SK-N-SH (cell line): ENCODE measurements around the gene NELFE. TPM values are rescaled to one million over a fixed set of nuclear protein-coding genes. Genes with fewer than 3 reads are reported as not detected.

Experiments
- CTCF ChIA-PET: fragments of 300-600, 350-600 bp; formaldehyde crosslinking; extraction: SDS; loops from one replicate; lab custom pipeline; 2021; lab: Yijun Ruan, JAX
- POLR2A ChIA-PET: fragments of 350-600 bp; sonication (Branson Sonifier 250); formaldehyde crosslinking; extraction: SDS; loops from one replicate; lab custom pipeline; 2020; ENCODE audit warnings: antibody characterized with exemption, inconsistent platforms; lab: Yijun Ruan, JAX
- DNase-seq: peaks from one replicate; pipeline ENCODE4 v3.0.0; 2012
- H2AFZ ChIP-seq: fragments of 200-600 bp; sonication (generic); 2 replicates; pipeline ENCODE4 v1.8.1; 2016; ENCODE audit warnings: antibody characterized with exemption, mild to moderate bottlenecking, low read depth
- H3F3A ChIP-seq: fragments of 200-600 bp; sonication (generic); replicated peaks from 2 replicates; pipeline ENCODE3; 2016; ENCODE audit warnings: antibody characterized with exemption, mild to moderate bottlenecking; ENCODE audit not compliant: insufficient read depth
- H3K27ac ChIP-seq, 2 experiments: fragments of 200-500 bp in 1 of 2; fragments of 200-600 bp in 1 of 2; sonication (Bioruptor generic) in 1 of 2; sonication (generic), shearing (Covaris generic) in 1 of 2; 2 replicates each; pipeline versions ENCODE4 v1.5.1 to v1.6.1; 2014 to 2016; ENCODE audit warnings: low read depth in 2 of 2, inconsistent platforms in 1 of 2, low read length in 1 of 2, mild to moderate bottlenecking in 1 of 2, mixed read lengths in 1 of 2
- H3K27me3 ChIP-seq: fragments of 200-600 bp; sonication (generic), shearing (Covaris generic); 2 replicates; pipeline ENCODE4 v1.6.1; 2016; ENCODE audit warnings: mixed run types; ENCODE audit not compliant: insufficient read depth
- H3K36me3 ChIP-seq, 2 experiments: fragments of 200-500 bp in 1 of 2; fragments of 200-600 bp in 1 of 2; sonication (Bioruptor generic) in 1 of 2; sonication (generic) in 1 of 2; replicated peaks in 1 of 2; 2 replicates each; pipeline versions ENCODE3 to v1.5.1; 2014 to 2016; ENCODE audit warnings: low read length in 1 of 2, mild to moderate bottlenecking in 1 of 2; ENCODE audit not compliant: insufficient read depth in 2 of 2, control insufficient read depth in 1 of 2
- H3K4me1 ChIP-seq, 2 experiments: fragments of 200-500 bp in 1 of 2; fragments of 200-600 bp in 1 of 2; sonication (Bioruptor generic) in 1 of 2; sonication (generic), shearing (Covaris generic) in 1 of 2; 2 replicates each; pipeline versions ENCODE4 v1.5.1 to v1.6.1; 2014 to 2016; ENCODE audit warnings: low read depth in 1 of 2, low read length in 1 of 2, mixed run types in 1 of 2; ENCODE audit not compliant: insufficient read depth in 2 of 2, control insufficient read depth in 1 of 2
- H3K4me2 ChIP-seq: fragments of 200-600 bp; sonication (generic), shearing (Covaris generic); 2 replicates; pipeline ENCODE4 v1.6.1; 2017; ENCODE audit warnings: mixed run types
- H3K4me3 ChIP-seq, 2 experiments: fragments of 200-500 bp in 1 of 2; fragments of 200-600 bp in 1 of 2; sonication (Bioruptor generic) in 1 of 2; sonication (generic), shearing (Covaris generic) in 1 of 2; 2 replicates each; pipeline versions ENCODE4 v1.5.1 to v1.8.1; 2014 to 2016; ENCODE audit warnings: low read depth in 2 of 2, inconsistent platforms in 1 of 2, low read length in 1 of 2, mild to moderate bottlenecking in 1 of 2, mixed read lengths in 1 of 2, moderate library complexity in 1 of 2
- H3K79me2 ChIP-seq: fragments of 200-600 bp; sonication (generic); 2 replicates; pipeline ENCODE4 v1.8.1; 2017; ENCODE audit warnings: mild to moderate bottlenecking; ENCODE audit not compliant: insufficient read depth
- H3K9ac ChIP-seq: fragments of 200-600 bp; sonication (generic); 2 replicates; pipeline ENCODE4 v1.6.1; 2017; ENCODE audit warnings: mixed run types
- H3K9me2 ChIP-seq: fragments of 200-600 bp; sonication (generic); 2 replicates; pipeline ENCODE4 v1.6.1; 2017; ENCODE audit warnings: mixed run types
- H3K9me3 ChIP-seq: fragments of 200-600 bp; sonication (generic); 2 replicates; pipeline ENCODE4 v1.6.1; 2017; ENCODE audit warnings: mixed run types, mild to moderate bottlenecking, moderate library complexity
- H4K20me1 ChIP-seq: fragments of 200-600 bp; sonication (generic); 2 replicates; pipeline ENCODE4 v1.6.1; 2017; ENCODE audit warnings: mild to moderate bottlenecking, mixed run types; ENCODE audit not compliant: insufficient read depth
- CHD2 ChIP-seq: fragments of 150-350 bp; IDR thresholded peaks from 2 replicates; pipeline ENCODE4 v1.6.1; 2018; ENCODE audit warnings: low read length; ENCODE audit not compliant: partially characterized antibody
- CTCF ChIP-seq: fragments of 200-600 bp; sonication (generic); IDR thresholded peaks from 2 replicates; pipeline ENCODE4 v1.6.1; 2017; ENCODE audit warnings: antibody characterized with exemption, mild to moderate bottlenecking, moderate library complexity
- ELF1 ChIP-seq: IDR thresholded peaks from 2 replicates; pipeline ENCODE4 v1.4.0; 2012
- EP300 ChIP-seq, 2 experiments: IDR thresholded peaks; 2 replicates each; pipeline versions ENCODE4 v1.4.0 to v1.6.1; 2012; ENCODE audit warnings: borderline replicate concordance in 1 of 2, low read depth in 1 of 2, low read length in 1 of 2
- GABPA ChIP-seq: IDR thresholded peaks from 2 replicates; pipeline ENCODE4 v1.4.0; 2012; ENCODE audit warnings: low read depth, mild to moderate bottlenecking
- IRF3 ChIP-seq: fragments of 150-350 bp; IDR thresholded peaks from 2 replicates; pipeline ENCODE4 v1.6.1; 2016; ENCODE audit warnings: mild to moderate bottlenecking, low read depth, low read length
- JUND ChIP-seq: IDR thresholded peaks from 2 replicates; pipeline ENCODE4 v1.4.0; 2012
- MAX ChIP-seq: IDR thresholded peaks from 2 replicates; pipeline ENCODE4 v1.4.0; 2012; ENCODE audit warnings: low read depth
- MXI1 ChIP-seq: IDR thresholded peaks from 2 replicates; pipeline ENCODE4 v1.6.1; 2012; ENCODE audit warnings: mild to moderate bottlenecking, low read depth, low read length, improper control_type of control experiment
- NFIC ChIP-seq: IDR thresholded peaks from 2 replicates; pipeline ENCODE4 v1.4.0; 2012; ENCODE audit warnings: borderline replicate concordance
- NRF1 ChIP-seq: IDR thresholded peaks from 2 replicates; pipeline ENCODE4 v1.6.1; 2012; ENCODE audit warnings: low read depth, mild to moderate bottlenecking, low read length
- PBX3 ChIP-seq: IDR thresholded peaks from 2 replicates; pipeline ENCODE4; 2012
- RAD21 ChIP-seq: IDR thresholded peaks from 2 replicates; pipeline ENCODE4 v1.6.1; 2012; ENCODE audit warnings: mild to moderate bottlenecking, low read length
- RXRA ChIP-seq: IDR thresholded peaks from 2 replicates; pipeline ENCODE4 v1.4.0; 2012; ENCODE audit warnings: low read depth, mild to moderate bottlenecking, borderline replicate concordance
- SIN3A ChIP-seq: IDR thresholded peaks from 2 replicates; pipeline ENCODE4 v1.6.1; 2012; ENCODE audit warnings: low read depth, mild to moderate bottlenecking, low read length, moderate library complexity, borderline replicate concordance
- SMC3 ChIP-seq: IDR thresholded peaks from 2 replicates; pipeline ENCODE4 v1.6.1; 2012; ENCODE audit warnings: low read depth, low read length, improper control_type of control experiment
- TCF12 ChIP-seq: IDR thresholded peaks from 2 replicates; pipeline ENCODE4 v1.4.0; 2012
- TEAD4 ChIP-seq: IDR thresholded peaks from 2 replicates; pipeline ENCODE4 v1.4.0; 2012; ENCODE audit warnings: mild to moderate bottlenecking, borderline replicate concordance; ENCODE audit not compliant: insufficient read depth
- USF1 ChIP-seq: IDR thresholded peaks from 2 replicates; pipeline ENCODE4 v1.4.0; 2012; ENCODE audit warnings: low read depth, borderline replicate concordance
- USF2 ChIP-seq: fragments of 150-350 bp; IDR thresholded peaks from 2 replicates; pipeline ENCODE4 v1.6.1; 2017; ENCODE audit warnings: antibody characterized with exemption, low read length, low read depth, borderline replicate concordance
- WGBS: methylation state at CpG from one replicate; pipeline ENCODE4 v1.1.6; 2017; ENCODE audit warnings: low lambda C conversion rate; 5-methylcytosine and 5-hydroxymethylcytosine counted together
- polyA plus RNA-seq, 3 experiments: library from polyadenylated mRNA; depleted of rRNA; stranded (reverse); fragments of >200 nt; gene quantifications; 2 replicates each; pipeline ENCODE4 v1.2.3, GENCODE V29; 2012

The NELFE gene
- polyA plus RNA-seq, 1 of the 3 experiments (the other 2 are of a cell fraction): 116 TPM

- Histone ChIP-seq H3K9ac (no peak overlapping the region), H3K79me2 (no peaks in the 10 kb centered on the region), H3K4me3 (no peak overlapping the region), H3K4me2 (no peak overlapping the region), H2AFZ (no peak overlapping the region), H3K36me3 (no peaks in the 10 kb centered on the region), H3F3A (no peaks in the 10 kb centered on the region), H3K27ac (no peak overlapping the region), H3K9me2 (no peaks in the 10 kb centered on the region), H3K4me1 (no peaks in the 10 kb centered on the region), H3K27me3 (no peaks in the 10 kb centered on the region; the same call in 1 of the 2 replicates), H4K20me1 (no peaks in the 10 kb centered on the region), H3K9me3 (no peaks in the 10 kb centered on the region)
- TF ChIP-seq RXRA: no peak
- TF ChIP-seq CHD2: no peak
- no peak for TF ChIP-seq MAX
- no peak for TF ChIP-seq IRF3
- TF ChIP-seq TCF12: no peak
- TF ChIP-seq USF2: no peak
- ChIA-PET POLR2A (no interaction called here), CTCF (interaction anchor here (1.1 kb wide), 1 partner anchor 18 kb away, joined by 3 read pairs; no protein-coding TSS in a partner anchor)
- WGBS: 81% methylated on average over 9 of the region's 9 CpGs
- no peak for DNase-seq
These were observed 30.2 kb downstream of the NELFE start for GRCh38 chr6:31928672-31928939.

- ChIA-PET CTCF (interaction anchor here (1.1 kb wide), 1 partner anchor 17 kb away, joined by 3 read pairs; no protein-coding TSS in a partner anchor), POLR2A (no interaction called here)
- Histone ChIP-seq H2AFZ (no peak overlapping the region), H3F3A (no peaks in the 10 kb centered on the region), H3K27ac (no peak overlapping the region), H3K27me3 (no peaks in the 10 kb centered on the region; the same call in 1 of the 2 replicates), H3K79me2 (no peaks in the 10 kb centered on the region), H3K9ac (no peak overlapping the region), H3K4me3 (no peak overlapping the region), H3K9me2 (no peaks in the 10 kb centered on the region), H3K9me3 (no peaks in the 10 kb centered on the region), H4K20me1 (no peaks in the 10 kb centered on the region), H3K36me3 (no peaks in the 10 kb centered on the region), H3K4me1 (no peaks in the 10 kb centered on the region), H3K4me2 (no peak overlapping the region)
- WGBS: 68% methylated on average over 11 of the region's 11 CpGs
- no peak for DNase-seq
- TF ChIP-seq PBX3 (no peak), SMC3 (no peak), RXRA (no peak), GABPA (no peak), NRF1 (no peak), EP300 (IDR thresholded peaks at IDR 0.05; ENCODE audit: borderline replicate concordance in 1 of 2, low read depth in 1 of 2, low read length in 1 of 2) (no peak), CTCF (no peak), MAX (no peak), SIN3A (no peak), ELF1 (no peak), USF2 (no peak), JUND (no peak), RAD21 (no peak), MXI1 (no peak), TEAD4 (no peak), USF1 (no peak), NFIC (no peak)
These were observed 30.7 kb downstream of the NELFE start for GRCh38 chr6:31927863-31928671.
